A549 treated with dexamethasone at 1 μM for 4 hours (cell line): ENCODE results near the gene LDLRAD4. TPM values are rescaled to one million over a fixed set of nuclear protein-coding genes. Genes with fewer than 3 reads are reported as not detected.

Source experiments
- total RNA-seq: library from RNA; stranded (reverse); fragments of 200-300 nt; extraction: Qiagen RNA extraction; gene quantifications from 5 replicates; pipeline ENCODE4 v1.2.3, GENCODE V29; 2022

Gene LDLRAD4
- 1.3 to 2.6 TPM (median 2.1 TPM) in 5 replicates for total RNA-seq

DNA sequence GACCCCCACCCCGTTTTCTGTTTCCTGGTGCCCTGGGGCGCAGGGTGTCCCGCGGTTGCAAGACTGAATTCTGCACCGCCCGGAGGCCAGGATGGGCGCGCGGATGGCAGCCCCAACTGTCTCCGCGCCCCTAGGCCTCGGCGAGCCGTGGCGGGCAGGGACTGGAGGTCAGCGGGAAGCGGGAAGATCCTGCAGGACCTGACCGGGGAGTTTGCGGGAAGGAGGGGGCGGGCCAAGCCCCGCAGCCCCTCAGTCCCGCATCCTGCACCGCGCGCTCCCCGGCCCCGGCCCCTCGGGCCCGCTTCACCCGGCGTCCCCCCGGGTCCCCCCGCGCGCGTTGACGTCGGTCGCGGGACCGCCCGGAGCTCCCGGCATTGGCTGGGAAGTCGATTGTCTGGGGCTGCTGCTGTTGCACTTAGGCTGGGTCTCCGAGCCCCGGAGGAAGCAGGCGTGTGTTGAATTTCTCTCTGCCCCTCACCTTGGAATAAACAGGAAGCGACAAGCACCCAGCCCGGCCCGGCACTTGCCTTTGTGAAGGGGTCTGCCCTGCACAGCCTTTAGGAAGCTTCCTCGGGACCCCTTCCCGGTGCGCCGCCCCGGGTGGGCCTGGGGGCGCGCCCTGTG, at the start of gene LDLRAD4:
TSS of gene LDLRAD4 (plus strand) at position 393 of the 624 bp plus-strand sequence.

Other genes with a start within 250 kb of the LDLRAD4 start
- gene CEP192, start 227.4 kb upstream of the LDLRAD4 start, total RNA-seq, result 7.5 to 9.2 TPM (median 8.6 TPM) in 5 replicates